B cell (primary cell): ENCODE results near the gene MAGI2. TPM values are rescaled to one million over a fixed set of nuclear protein-coding genes. Genes with fewer than 3 reads are reported as not detected.

Experiments
- ATAC-seq: fragments of 200-7000 bp; cut with Tn5 transposase; one replicate; pipeline ENCODE4 v1.10.0; 2021; ENCODE audit warnings: low read depth, mild to moderate bottlenecking, moderate number of reproducible peaks, moderate library complexity
- CTCF ChIA-PET: fragments of 350-600 bp; sonication (Branson Sonifier 250); formaldehyde crosslinking; loops from one replicate; lab custom pipeline; 2021; ENCODE audit warnings: antibody characterized with exemption, inconsistent platforms; lab: Charles Lee
- POLR2A ChIA-PET: fragments of 350-600 bp; sonication (Branson Sonifier 250); formaldehyde crosslinking; loops from one replicate; lab custom pipeline; 2021; ENCODE audit warnings: antibody characterized with exemption; lab: Charles Lee
- DNase-seq: peaks from one replicate; pipeline ENCODE4 v3.0.0; 2013
- H2AFZ ChIP-seq: 2 replicates; pipeline ENCODE4 v1.6.1; 2012; ENCODE audit warnings: mild to moderate bottlenecking, low read depth, low read length; ENCODE audit not compliant: insufficient read depth, poor library complexity, severe bottlenecking
- H3K27ac ChIP-seq, 2 donors: 1 replicate in 1 of 2; 2 replicates in 1 of 2; pipeline ENCODE4 v1.5.1; 2012 to 2013; ENCODE audit warnings: low read length in 2 of 2, mild to moderate bottlenecking in 2 of 2, moderate library complexity in 1 of 2
- H3K27me3 ChIP-seq, 4 experiments: fragments of 200-600 bp in 1 of 4; sonication (generic) in 1 of 4; replicated peaks in 1 of 4; 1 replicate in 2 of 4; 2 replicates in 2 of 4; pipeline versions ENCODE4 v1.6.1 to v1.7.0; 2013 to 2016; ENCODE audit warnings: low read length in 3 of 4, mild to moderate bottlenecking in 2 of 4, mixed read lengths in 1 of 4, moderate library complexity in 1 of 4; ENCODE audit not compliant: insufficient read depth in 4 of 4, control insufficient read depth in 3 of 4; ENCODE audit errors: control extremely low read depth in 1 of 4
- H3K36me3 ChIP-seq, 2 experiments: replicated peaks in 1 of 2; 1 replicate in 1 of 2; 2 replicates in 1 of 2; pipeline versions ENCODE4 v1.6.1 to v1.7.1; 2013; ENCODE audit warnings: low read length in 1 of 2; ENCODE audit not compliant: insufficient read depth in 2 of 2, control insufficient read depth in 1 of 2; ENCODE audit errors: control extremely low read depth in 1 of 2, extremely low read depth in 1 of 2
- H3K4me1 ChIP-seq, 2 donors: fragments of 200-600 bp in 1 of 2; sonication (generic) in 1 of 2; 1 replicate in 1 of 2; 2 replicates in 1 of 2; pipeline versions ENCODE4 v1.5.1 to v1.6.1; 2013 to 2017; ENCODE audit warnings: low read length in 2 of 2; ENCODE audit not compliant: control insufficient read depth in 2 of 2, insufficient read depth in 2 of 2
- H3K4me2 ChIP-seq: replicated peaks from 2 replicates; pipeline ENCODE3; 2012; ENCODE audit warnings: mild to moderate bottlenecking, low read depth, low read length; ENCODE audit not compliant: poor library complexity, severe bottlenecking
- H3K4me3 ChIP-seq, 5 experiments: fragments of 200-600 bp in 1 of 5; sonication (generic) in 1 of 5; 1 replicate in 3 of 5; 2 replicates in 2 of 5; pipeline versions ENCODE4 v1.5.1 to v1.7.0; 2011 to 2016; ENCODE audit warnings: low read length in 4 of 5, mild to moderate bottlenecking in 4 of 5, low read depth in 2 of 5, control low read depth in 1 of 5, moderate library complexity in 1 of 5; ENCODE audit not compliant: insufficient read depth in 1 of 5; ENCODE audit errors: control extremely low read depth in 1 of 5, extremely low read depth in 1 of 5
- H3K79me2 ChIP-seq: fragments of 200-600 bp; sonication (generic); one replicate; pipeline ENCODE4 v1.6.0; 2016; ENCODE audit warnings: low read length; ENCODE audit not compliant: control insufficient read depth, insufficient read depth
- H3K9ac ChIP-seq: fragments of 200-600 bp; sonication (generic); 2 replicates; pipeline ENCODE4 v1.6.1; 2017; ENCODE audit warnings: mild to moderate bottlenecking, low read length, moderate library complexity
- H3K9me3 ChIP-seq, 3 donors: one replicate each; pipeline versions ENCODE4 v1.6.1 to v1.7.1; 2013; ENCODE audit warnings: low read length in 2 of 3; ENCODE audit not compliant: control insufficient read depth in 2 of 3, insufficient read depth in 1 of 3; ENCODE audit errors: control extremely low read depth in 1 of 3
- H4K20me1 ChIP-seq: 2 replicates; pipeline ENCODE4 v1.6.0; 2012; ENCODE audit warnings: mild to moderate bottlenecking, low read length; ENCODE audit not compliant: insufficient read depth, control insufficient read depth, poor library complexity, severe bottlenecking
- H3K27ac Mint-ChIP-seq: one replicate; pipeline ENCODE4 v1.8.0; 2021; ENCODE audit warnings: mixed read lengths
- H3K27me3 Mint-ChIP-seq: one replicate; pipeline ENCODE4 v1.8.0; 2021; ENCODE audit warnings: mixed read lengths
- H3K4me1 Mint-ChIP-seq: one replicate; pipeline ENCODE4 v1.8.0; 2021; ENCODE audit warnings: mixed read lengths
- H3K4me3 Mint-ChIP-seq: one replicate; pipeline ENCODE4 v1.8.0; 2021; ENCODE audit warnings: mixed read lengths
- H3K9me3 Mint-ChIP-seq: one replicate; pipeline ENCODE4 v1.8.0; 2022; ENCODE audit warnings: mixed read lengths; ENCODE audit not compliant: insufficient read depth
- EZH2 ChIP-seq: IDR thresholded peaks from 2 replicates; pipeline ENCODE4 v1.6.1; 2012; ENCODE audit warnings: borderline replicate concordance, low read depth, mild to moderate bottlenecking, moderate library complexity, low read length; ENCODE audit not compliant: insufficient read depth, poor library complexity, severe bottlenecking
- WGBS: methylation state at CpG from one replicate; pipeline ENCODE4 v1.1.5; 2013; ENCODE audit warnings: missing lambda C conversion rate; ENCODE audit not compliant: insufficient coverage; 5-methylcytosine and 5-hydroxymethylcytosine counted together
- intact Hi-C: fragments of 100-400 bp; cut with micrococcal nuclease; formaldehyde crosslinking; loops from one replicate; pipeline ENCODE4 v1.10.0; 2022
- polyA plus RNA-seq: library from polyadenylated mRNA; depleted of rRNA; stranded (reverse); fragments of >200 nt; gene quantifications from 2 replicates; pipeline ENCODE4 v1.2.3, GENCODE V29; 2012
- total RNA-seq, 2 donors: library from RNA; stranded (reverse); fragments of 120-200 nt in 1 of 2; gene quantifications; 1 replicate in 1 of 2; 2 replicates in 1 of 2; pipeline versions ENCODE4 v1.2.3 to v1.2.4, GENCODE V29; 2013 to 2022
- TF ChIP-seq, protein P1 (sequence below): fragments of 200-600 bp; IDR thresholded peaks from one replicate; pipeline ENCODE4 v1.8.0; 2022; ENCODE audit warnings: antibody characterized with exemption, mild to moderate bottlenecking

MAGI2 gene
- total and polyA plus RNA-seq, 2 donors (not counting 1 experiment from before 2014, with no cell fraction given), result 0.16 to 0.64 TPM

GRCh38 chr7:78601728-78602127, 851.7 kb downstream of the MAGI2 start:
- no peaks in the 10 kb centered on the region for H3K4me1 ChIP-seq
- H3K27ac ChIP-seq, result no peak overlapping the region
- POLR2A ChIA-PET, result no interaction called here
- no peaks in the 10 kb centered on the region for H3K27me3 Mint-ChIP-seq
- CTCF ChIA-PET, result no interaction called here
- H3K4me3 Mint-ChIP-seq, result no peak overlapping the region
- 43% methylated on average over 1 of the region's 2 CpGs for WGBS
- H3K9me3 Mint-ChIP-seq, result no peaks in the 10 kb centered on the region
- no peak overlapping the region for H3K27ac Mint-ChIP-seq
- TF ChIP-seq EZH2, result no peak
- TF ChIP-seq, protein P1, sequence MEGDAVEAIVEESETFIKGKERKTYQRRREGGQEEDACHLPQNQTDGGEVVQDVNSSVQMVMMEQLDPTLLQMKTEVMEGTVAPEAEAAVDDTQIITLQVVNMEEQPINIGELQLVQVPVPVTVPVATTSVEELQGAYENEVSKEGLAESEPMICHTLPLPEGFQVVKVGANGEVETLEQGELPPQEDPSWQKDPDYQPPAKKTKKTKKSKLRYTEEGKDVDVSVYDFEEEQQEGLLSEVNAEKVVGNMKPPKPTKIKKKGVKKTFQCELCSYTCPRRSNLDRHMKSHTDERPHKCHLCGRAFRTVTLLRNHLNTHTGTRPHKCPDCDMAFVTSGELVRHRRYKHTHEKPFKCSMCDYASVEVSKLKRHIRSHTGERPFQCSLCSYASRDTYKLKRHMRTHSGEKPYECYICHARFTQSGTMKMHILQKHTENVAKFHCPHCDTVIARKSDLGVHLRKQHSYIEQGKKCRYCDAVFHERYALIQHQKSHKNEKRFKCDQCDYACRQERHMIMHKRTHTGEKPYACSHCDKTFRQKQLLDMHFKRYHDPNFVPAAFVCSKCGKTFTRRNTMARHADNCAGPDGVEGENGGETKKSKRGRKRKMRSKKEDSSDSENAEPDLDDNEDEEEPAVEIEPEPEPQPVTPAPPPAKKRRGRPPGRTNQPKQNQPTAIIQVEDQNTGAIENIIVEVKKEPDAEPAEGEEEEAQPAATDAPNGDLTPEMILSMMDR, result no peak
- H3K79me2 ChIP-seq, result no peaks in the 10 kb centered on the region
- H3K27me3 ChIP-seq, result no peaks in the 10 kb centered on the region
- intact Hi-C loops, result no loop called here
- no peaks in the 10 kb centered on the region for H3K9me3 ChIP-seq
- H3K36me3 ChIP-seq, result no peaks in the 10 kb centered on the region
- H3K4me3 ChIP-seq, result no peak overlapping the region
- DNase-seq (no peak), ATAC-seq (no peak)
- H4K20me1 ChIP-seq, result no peaks in the 10 kb centered on the region
- no peaks in the 10 kb centered on the region for H3K4me1 Mint-ChIP-seq
- no peak overlapping the region for H3K9ac ChIP-seq
- no peak overlapping the region for H3K4me2 ChIP-seq
- no peak overlapping the region for H2AFZ ChIP-seq

DNA sequence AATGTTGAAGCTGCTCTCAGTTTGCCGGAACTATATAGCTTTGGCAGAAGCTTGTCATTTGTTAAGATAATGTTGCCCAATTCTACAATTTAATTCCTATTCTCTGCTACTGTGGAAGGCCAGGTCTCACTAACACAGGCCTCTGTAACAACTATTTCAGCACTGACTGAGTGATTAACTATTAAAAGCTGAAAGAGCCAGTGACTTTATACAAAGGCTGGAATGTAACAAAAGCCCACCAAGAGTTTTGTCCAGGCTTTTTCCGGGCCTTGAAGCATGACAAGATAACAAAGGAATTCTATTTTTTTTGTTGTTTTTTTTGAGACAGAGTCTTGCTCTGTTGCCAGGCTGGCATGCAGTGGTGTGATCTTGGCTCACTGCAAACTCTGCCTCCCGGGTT, 859.3 kb downstream of the MAGI2 start:
- DNase-seq (no peak), ATAC-seq (no peak)
- Histone ChIP-seq H2AFZ (no peak overlapping the region), H3K4me1 (no peaks in the 10 kb centered on the region), H3K4me3 (no peak overlapping the region), H3K27me3 (no peaks in the 10 kb centered on the region), H3K9me3 (no peaks in the 10 kb centered on the region), H3K27ac (no peak overlapping the region), H3K79me2 (no peaks in the 10 kb centered on the region), H3K9ac (no peak overlapping the region), H3K36me3 (no peaks in the 10 kb centered on the region), H4K20me1 (no peaks in the 10 kb centered on the region), H3K4me2 (no peak overlapping the region)
- no peaks in the 10 kb centered on the region for H3K9me3 Mint-ChIP-seq
- intact Hi-C loops, result no loop called here
- no peaks in the 10 kb centered on the region for H3K4me1 Mint-ChIP-seq
- ChIA-PET POLR2A (no interaction called here), CTCF (no interaction called here)
- 75% methylated on average over 1 of the region's 3 CpGs for WGBS
- H3K4me3 Mint-ChIP-seq, result no peak overlapping the region
- H3K27ac Mint-ChIP-seq, result no peak overlapping the region
- H3K27me3 Mint-ChIP-seq, result no peaks in the 10 kb centered on the region
- TF ChIP-seq EZH2, result no peak
- TF ChIP-seq, protein P1, result no peak
